Mammary epithelial cell (primary cell): Measurements from ENCODE around the gene MARK1.

Source experiments
- CTCF ChIP-seq, 2 donors: IDR thresholded peaks in 1 of 2; conservative IDR thresholded peaks in 1 of 2; 2 replicates each; pipeline ENCODE4 v1.5.1; 2011 to 2012; ENCODE audit warnings: inconsistent platforms in 2 of 2, low read length in 2 of 2, mild to moderate bottlenecking in 2 of 2, control low read depth in 1 of 2, low read depth in 1 of 2; ENCODE audit not compliant: insufficient read depth in 1 of 2; ENCODE audit errors: extremely low read depth in 1 of 2
- EZH2 ChIP-seq: IDR thresholded peaks from 2 replicates; pipeline ENCODE4 v1.6.1; 2012; ENCODE audit warnings: low read length, inconsistent platforms, borderline replicate concordance

GRCh38 chr1:220684890-220685289 lies 157.0 kb downstream of the MARK1 start:
- TF ChIP-seq CTCF (conservative IDR thresholded peaks at IDR 0.05 in 1 of 2, IDR thresholded peaks at IDR 0.05 in 1 of 2; ENCODE audit: extremely low read depth in 1 of 2, insufficient read depth in 1 of 2, low read depth in 1 of 2, low read length in 2 of 2) (no peak), EZH2 (no peak)
